Activated CD4-positive, alpha-beta T cell treated with anti-CD3 and anti-CD28 coated beads, Interleukin-10, Interleukin-2, amounts not matched to agents 100 ng/mL and 50 ng/mL, durations not matched to agents 16 hours and 8 hours (primary cell): ENCODE data around the gene TANGO2.
A peak's percentile ranks its signal among the peaks of the same experiment; 100 is the strongest.

Experiments
- DNase-seq: peaks from one replicate; pipeline ENCODE4 v3.0.0-alpha.2; 2020

Gene TANGO2

DNA sequence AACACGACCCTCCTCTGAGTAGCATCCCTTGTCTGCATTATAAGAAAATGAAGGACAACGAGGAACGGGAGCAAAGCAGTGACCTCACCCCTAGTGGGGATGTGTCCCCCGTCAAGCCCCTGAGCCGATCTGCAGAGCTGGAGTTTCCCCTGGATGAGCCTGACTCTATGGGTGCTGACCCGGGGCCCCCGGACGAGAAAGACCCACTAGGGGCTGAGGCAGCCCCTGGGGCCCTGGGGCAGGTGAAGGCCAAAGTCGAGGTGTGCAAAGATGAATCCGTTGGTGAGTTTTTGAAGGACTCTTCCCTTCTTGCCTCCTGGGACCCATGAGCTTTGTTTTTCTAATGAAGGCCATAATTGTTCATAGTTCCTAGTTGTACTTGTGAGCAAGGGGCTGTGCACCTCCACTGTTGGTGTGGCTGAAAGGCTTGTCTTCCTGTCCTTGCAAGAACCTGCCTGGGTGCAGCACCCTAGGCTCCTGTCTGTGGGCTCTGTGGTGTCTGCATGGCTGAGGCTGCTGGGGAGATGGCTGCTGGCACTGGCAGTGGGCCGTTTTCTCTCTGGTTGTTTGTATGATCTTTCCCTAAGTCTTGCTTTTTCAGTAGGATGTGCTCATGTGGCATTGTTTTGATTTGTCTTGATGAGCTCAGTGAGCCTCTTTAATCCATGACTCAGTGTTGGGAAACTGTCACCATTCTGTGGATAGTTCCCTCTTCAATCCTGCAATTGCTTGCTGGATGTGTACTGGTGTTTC lies 69.2 kb downstream of the TANGO2 start:
- no peak for DNase-seq

DNA sequence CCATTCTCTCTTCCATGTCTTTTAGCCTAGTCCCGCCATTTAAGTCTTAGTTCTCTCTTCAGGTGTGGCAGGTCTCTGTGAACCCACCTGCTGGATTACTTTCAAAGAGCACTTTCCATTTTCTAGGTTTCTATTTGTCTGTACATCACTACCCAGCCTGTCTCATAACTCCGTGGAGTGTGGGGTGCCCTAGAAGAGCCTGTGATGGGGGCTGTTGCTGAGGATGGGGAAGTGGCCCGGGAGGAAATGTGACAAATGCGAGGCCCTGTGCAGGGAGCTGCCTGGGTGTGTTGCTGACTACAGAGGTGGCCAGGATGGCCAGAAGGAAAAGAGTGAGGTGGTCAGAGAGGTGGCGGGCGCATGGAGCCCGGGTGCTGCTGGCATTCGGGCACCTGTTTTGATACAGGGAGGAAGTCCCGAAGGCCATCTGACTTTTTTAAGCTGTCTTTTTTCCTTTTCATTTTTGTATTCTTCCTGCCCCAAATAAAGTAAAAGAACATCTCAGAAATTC lies 69.9 kb downstream of the TANGO2 start:
- no peak for DNase-seq

DNA sequence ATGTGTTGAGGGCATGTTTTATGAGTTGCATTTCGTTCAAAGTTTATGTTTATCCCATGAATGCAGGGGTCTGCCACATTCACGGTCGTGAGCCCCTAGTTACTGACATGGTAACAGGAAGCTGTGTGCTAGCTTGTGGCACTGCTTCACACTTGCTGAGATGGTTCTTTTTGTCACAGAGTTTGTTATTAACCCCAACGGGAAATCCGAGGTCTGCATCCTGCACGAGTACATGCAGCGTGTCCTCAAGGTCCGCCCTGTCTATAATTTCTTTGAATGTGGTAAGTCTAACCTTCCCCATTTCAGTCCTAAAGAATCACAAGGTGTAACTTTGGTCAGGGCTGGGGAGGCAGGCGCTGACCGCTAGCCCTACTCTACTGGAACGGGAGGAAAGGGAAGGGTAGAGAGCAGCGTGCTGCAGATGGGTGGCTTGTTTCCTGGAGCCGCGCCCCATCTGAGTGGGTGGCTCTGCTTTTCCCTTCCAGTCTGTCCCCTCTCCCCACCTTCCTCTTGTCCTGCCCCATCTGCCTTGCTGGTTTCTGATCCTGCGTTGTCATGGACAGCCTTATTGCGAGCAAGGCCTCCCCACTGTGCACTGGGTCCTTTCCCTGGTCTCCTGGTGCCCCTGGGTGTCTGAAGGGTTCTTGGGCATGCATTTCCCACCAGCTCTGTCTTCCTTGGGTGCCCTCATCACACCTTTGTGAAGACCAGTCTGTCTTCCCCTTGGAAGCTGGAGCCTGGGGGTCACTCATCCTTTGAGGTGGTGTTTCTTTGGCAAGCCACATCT lies 71.0 kb downstream of the TANGO2 start:
- no peak for DNase-seq

DNA sequence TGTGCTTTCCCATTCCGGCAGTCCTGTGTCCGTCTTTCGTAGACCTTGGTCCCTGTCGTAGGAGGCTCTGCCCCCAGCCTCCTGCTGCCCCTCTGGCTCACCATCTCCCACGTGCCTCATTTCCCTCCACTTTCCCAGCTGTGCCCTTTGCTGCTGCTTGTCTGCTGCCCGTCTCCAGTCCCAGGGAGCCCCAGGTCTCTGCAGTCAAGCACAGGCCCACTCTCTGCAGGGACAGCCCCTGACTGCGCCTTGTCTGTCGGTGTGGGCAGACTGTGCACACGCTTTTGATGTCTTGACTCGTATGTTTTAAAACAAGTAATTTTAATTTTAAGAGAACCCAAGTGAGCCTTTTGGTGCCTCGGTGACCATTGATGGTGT lies 71.6 kb downstream of the TANGO2 start:
- DNase-seq, result no peak

DNA sequence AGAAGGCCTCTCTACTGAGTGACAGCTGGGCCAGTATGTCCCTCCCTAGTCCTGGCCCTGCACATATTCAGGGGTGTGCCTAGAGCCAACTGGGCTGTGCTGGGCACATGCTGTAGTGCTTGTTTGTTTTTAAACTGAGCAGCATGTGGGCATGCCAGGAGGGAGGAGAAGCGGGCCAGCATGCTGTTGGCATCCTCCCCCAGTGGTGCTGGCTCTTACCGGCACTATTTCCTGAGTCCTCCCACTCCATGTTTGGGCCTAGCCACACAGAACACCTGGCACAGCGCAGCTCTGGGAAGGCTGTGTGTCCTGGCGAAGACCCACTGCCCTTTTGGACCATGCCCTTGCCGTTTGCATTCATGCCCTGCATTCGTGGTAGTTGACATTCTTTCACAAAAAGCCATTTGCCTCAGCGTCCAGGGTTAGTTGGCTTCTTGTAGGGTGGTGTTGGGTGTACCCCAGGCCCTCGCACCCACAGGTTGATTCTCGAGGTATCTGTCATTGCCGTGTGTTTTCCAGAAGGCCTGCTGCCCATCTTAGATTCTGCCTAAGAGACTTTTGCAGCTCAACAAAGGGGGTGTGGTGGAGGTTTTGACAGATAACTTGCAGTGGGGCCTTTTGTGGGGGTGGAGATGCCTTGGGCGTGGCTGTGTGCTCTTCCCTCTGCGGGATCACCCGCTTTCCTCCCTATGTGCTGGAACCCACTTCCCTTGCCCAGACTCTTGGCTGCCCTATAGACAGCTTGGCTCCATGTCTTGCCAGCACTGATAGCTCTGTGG lies 72.7 kb downstream of the TANGO2 start:
- no peak for DNase-seq

DNA sequence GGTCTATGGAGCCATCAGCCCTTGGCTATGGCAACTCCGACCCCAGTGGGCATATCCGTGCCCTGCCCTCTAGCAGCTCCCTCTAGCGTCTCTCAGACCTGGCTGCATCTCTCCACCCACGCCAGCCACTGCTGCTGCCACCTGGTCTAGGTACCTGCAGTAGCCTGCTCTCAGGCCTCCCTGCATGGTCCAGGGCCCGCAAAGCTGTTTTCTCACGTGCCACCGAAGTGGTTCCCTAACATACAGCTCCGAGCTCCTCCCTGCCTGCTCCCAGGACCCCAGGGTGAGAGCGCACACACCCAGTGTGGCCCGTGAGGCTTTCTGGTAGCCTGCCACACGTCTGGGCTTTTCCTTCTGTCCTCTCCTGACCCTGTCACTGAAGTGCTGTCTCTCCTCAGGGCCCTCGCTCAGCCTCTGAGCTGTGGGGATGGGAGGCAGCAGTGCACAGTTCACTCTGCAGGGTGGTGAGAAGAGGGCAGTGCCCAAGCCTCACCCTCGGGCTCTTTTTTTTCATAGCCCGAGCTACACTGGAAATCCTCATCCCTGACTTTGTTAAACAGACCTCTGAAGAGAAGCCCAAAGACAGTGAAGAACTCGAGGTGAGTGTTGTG lies 73.4 kb downstream of the TANGO2 start:
- DNase-seq, result no peak

DNA sequence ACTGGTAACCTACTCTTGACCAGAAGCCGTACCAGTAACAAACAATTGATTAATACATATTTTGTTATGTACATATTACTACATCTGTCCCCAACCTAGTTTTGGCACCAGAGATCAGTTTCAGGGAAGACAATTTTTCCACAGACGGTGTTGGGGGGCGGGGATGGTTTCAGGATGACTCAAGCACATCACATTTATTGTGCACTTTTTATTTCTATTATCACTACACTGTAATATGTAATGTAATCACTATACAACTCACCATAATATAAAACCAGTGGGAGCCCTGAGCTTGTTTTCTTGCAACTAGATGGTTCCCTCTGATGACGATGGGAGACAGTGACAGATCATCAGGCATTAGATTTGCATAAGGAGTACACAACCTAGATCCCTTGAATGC lies 74.6 kb downstream of the TANGO2 start:
- peak; percentile 33 for DNase-seq

DNA sequence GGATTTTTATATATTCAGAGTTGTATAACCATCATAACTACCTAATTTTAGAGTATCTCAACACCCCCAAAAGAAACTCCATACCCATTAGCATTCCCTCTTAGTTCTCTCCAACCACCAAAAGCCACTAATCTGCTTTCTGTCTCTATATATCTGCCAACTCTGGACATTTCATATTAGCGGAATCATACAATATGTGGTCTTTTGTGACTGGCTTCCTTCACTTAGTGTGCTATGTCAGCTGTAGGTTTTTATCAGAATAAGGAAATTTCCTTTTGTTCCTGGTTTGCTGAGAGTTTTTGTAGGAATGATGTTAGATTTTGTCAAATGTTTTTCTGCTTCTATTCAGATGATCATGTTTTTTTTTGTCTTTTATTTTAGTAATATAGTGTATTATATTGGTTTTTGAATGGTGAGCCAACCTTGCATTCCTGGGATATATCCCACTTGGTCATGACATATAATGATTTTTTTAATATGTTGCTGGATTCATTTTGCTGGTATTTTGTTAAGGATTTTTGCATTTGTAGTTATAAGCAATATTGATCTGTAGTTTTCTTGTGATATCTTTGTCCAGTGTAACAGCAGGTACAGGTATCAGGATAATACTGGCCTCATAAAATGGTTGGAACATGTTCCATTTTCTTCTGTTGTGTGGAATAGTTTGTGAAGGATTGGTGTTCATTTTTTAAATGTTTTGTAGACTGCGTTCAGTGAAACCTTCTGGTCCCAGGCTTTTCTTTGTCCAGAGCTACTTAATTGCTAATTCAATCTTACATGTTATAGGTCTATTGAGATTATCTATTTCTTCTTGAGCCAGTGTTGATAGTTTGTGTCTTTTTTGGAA lies 75.9 kb downstream of the TANGO2 start:
- DNase-seq, result no peak

DNA sequence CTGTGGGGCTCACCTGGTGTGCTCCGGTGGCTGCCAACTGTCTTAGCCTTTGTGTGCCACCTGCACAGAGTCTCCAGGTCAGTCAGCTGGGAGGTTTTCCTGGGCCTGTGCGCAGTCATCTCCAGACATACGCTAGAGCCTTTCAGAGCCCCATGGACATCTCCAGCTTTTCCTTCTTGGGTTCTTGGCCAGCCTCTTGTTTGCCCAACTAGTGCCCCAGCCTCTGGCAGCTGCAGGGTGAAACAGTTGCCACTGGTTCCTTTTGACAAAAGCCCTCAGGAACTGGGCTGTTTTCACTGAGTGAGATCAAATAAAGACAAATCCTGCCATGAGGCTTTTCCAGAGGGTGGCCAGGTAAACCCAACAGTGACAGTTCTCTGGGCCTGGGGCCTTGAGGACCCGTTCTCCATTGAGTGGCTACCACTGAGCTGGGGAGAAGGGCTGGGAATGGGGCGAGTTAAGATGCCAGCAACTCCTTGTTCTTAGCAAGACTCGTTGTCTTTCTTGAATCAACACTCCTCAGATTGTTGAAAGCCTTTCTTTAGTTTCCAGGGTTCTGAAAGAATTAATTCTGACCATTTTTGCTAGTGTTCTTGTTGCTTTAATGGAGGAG lies 78.3 kb downstream of the TANGO2 start:
- DNase-seq, result no peak

DNA sequence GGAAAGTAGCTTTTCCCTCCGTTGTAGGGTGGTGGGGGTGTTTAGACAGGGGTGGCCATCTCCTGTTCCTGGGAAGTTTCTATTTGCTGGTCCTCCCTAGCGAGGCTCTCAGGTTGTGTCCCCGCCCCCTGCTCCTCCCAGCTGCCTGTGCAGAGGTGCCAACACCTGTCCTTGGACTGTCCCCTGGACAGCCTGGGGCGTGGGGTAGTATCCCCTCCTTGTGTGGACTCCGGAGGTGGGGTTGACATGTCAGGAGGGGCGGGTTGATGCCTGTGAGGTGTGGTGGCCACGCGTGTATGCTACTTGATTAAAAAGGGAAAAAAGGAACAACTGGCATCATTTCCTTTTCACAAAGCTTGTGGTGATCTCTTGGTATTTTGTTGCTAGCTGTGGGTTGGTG lies 80.7 kb downstream of the TANGO2 start:
- no peak for DNase-seq

DNA sequence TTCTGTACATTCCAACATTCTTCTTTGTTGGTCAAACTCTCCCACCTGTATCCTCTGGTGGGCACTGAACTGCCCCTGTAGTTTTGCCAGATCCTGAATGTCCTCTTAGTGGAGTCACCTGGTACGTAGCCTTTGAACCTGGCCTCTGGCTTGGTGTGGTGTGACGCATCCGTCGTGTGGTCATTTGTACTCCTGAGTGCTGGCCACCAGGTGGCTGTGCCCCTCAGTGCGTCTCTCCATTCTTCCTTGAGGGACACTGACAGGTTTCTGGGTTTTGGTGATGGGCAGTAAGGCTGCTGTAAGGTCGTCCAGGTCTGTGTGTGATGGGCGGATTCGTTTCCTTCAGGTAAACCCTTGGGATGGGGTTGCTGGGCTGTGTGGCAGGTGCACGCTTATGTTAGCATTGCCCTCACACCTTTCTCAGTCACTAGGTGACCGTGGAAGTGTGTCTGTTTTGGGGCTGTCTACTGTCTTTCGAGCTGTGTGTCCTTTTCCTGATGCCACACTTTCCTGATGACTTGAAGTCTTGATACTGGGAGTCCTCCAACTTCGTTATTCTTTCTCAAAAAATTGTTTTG lies 81.4 kb downstream of the TANGO2 start:
- no peak for DNase-seq

DNA sequence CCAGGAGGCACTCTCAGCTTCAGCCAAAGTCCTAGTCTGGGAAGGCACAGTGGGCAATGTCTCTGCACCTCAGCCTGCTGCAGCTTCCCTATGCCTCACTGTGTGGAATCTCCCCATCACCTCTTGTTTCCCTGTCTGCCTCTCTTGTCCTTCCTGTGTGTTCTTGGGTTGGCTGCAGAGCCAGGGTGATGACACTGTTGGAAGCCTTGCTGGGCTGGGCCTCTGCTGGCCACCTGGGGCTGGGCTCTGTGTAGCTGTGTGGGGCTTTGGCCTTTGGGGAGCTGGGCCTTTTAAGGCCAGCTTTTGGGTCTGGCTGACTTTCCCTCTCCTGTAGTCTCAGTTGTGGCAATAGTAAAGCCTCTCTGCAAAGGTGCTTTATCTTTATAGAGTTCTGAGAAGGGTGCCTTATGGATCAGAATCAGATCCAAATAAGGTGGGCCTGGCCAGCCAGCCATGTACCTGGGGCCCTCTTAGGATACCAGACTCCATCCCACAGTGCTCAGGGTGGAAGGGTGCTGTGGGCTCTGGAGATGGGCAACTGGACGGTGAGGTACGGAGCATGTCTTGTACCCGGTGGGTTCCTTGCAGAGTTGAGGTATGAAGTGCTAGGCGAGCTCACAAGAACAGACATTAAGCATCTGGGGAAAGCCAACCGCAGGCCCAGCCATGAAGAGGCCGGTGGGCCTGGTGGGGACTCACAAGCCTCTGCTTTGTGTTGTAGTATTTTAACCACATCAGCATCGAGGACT lies 84.7 kb downstream of the TANGO2 start:
- no peak for DNase-seq

DNA sequence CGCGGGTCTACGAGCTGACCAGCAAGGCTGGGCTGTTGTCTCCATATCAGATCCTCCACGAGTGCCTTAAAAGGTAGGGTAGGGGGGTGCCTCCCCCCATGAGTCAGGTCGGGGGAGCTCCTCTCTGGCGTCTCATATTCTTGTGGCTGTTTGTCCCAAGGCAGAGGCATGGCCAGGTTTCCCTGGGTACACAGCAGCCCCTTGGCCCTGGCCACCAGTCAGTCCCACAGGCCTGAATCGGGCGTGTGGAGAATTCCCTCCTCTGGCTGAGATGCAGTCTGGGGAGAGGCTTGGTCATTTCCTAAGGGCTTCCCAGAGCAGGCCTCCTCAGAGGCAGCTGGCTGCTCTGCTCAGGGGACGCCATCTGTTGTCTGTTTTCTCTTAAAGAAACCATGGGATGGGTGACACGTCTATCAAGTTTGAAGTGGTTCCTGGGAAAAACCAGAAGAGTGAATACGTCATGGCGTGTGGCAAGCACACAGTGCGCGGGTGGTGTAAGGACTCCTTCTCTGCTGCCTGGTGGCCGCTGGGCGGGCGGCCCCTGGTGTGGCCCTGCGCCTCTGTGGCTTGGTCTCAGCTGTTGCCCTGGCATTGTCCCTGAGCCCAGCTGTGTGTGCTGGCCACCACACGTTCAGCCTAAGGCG lies 85.4 kb downstream of the TANGO2 start:
- DNase-seq, result no peak

DNA sequence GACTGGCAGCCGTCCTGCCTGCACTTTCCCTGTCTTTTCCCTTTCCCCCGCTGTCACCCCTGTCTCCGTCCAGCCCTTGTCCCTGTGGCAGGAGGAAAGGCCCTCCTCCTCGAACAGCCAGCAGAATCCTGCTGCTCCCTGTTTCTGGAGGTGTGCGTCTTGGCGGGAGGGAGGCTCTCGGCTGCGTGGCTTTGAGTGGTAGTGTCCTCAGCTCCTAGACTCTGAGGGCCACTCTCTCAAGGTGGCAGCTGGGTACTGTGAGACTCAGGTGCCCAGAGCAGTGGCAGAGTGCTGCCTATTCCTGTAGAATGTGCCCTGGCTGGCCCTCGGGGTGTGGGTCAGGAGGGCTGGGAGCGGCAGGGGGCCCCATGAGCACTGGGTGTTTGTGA lies 85.9 kb downstream of the TANGO2 start:
- DNase-seq, result no peak

DNA sequence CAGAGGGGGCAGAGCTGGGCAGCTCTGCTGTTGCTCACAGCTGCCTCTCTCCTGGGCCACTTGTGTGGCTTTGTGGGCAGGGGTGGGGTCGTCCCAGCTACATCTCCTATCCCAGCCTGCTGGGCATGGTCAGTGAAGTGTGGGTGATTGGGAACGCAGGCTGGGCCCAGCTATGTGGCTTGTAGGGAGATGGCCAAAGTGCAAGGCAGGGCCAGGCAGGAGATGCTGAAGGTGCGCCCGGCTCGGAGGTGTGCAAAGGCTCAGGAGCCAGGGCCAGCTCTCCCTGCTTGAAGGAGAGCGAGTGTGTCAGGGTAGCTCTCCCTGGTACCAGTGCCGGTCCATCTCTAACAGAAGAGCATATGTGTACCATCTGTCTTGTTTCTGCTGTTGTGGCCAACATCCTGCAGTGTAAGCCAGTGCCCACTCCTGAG lies 86.6 kb downstream of the TANGO2 start:
- DNase-seq, result no peak

DNA sequence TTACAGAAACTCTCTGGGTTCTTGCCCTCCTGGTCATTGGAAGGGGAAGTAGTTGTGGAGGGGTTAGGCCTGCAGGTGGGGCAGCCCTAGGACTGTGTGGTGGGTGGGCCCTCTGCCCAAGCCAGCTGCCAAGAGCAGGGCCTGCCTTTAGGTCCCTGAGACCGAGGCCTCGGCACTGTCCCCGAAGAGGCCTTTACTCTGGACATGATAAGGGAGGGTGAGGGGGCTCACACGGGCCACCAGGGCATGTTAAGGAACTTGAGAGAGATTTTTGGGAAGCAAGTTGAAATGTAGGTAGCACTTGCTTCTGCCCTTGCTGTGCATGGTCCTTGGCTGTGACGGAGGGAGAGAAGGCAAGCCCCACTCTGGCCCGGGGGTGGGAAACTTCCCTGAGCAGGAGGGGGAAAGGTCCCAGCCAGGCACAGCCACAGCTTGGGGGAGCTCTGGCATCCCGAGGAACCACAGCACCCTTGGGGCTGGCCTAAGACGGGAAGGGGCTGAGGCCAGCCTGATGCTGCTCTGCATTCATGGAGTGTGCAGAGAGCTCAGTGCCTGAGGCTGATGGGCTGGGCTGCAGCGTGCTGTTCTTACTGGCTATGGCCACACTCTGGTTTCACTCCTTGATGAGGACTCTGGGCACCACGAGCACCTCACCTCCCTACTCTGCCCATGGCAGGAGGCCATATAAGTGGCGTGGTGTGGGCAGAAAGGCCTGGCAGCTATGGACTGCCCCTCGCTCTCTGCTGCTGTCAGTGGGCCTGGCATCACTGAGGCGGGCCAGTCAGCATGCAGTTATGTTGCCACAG lies 87.2 kb downstream of the TANGO2 start:
- DNase-seq, result no peak

DNA sequence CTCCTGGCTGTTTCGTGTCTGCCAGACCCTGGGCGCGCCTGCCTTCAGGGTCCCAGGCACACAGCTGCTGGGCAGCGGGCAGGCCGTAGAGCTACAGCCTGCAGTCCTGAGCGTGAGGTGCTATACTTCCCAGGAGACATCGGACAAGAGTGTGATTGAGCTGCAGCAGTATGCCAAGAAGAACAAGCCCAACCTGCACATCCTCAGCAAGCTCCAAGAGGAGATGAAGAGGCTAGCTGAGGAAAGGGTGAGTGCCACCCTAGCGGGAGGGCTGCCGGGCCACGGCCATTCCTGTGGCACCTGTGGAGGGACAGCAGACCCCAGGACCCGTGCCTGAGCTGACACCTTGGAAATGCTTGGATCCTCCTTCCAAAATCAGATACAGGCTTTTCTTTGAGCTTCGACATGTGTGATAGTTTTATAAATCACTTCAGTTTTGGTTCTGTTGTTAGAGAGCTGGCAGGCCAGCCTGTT lies 87.9 kb downstream of the TANGO2 start:
- DNase-seq, result no peak

DNA sequence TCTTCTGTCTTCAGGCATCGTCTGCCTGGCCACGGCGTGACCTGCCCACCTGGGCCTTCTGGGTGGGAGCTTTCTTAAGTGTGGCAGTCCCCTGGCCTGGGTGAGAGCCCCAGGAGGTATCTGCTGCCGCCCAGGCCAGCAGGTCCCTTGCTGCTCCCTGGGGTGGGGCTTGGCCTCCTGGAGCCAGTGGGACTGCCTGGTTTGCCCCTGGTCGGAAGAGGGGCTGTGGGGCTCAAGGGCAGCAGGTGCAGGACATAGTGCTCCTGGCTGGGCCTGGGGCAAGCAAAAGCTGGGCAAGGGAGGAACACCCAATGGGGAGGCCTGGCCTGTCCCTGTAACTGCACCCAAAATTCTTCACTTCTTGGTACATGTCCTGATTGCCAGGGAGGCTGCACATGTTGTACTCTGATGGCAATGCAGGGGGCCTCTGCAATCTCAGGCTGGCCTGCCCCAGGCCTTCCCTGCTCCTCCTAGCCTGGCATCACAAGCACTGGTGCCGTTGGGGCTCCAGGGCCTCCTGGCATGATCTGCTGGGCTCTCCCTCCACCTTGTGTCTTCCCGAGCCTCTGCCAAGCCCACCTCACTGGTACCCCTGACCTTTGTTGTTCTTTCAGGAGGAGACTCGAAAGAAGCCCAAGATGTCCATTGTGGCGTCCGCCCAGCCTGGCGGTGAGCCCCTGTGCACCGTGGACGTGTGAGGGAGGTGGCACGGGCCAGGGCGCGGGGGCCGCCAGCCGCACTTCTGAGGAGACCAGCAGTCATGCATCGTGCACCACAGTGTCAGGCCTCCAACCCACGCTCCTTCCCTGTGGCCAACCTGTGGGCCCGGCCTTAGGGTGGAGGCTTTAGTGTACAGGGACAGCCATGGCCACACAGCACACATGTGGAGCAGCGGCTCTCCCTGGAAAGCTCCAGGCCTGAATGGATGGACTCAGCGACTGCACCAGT lies 88.8 kb downstream of the TANGO2 start:
- no peak for DNase-seq
